Measurements from ENCODE around the gene CACNA2D1.

GRCh38 chr7:81986723-81987470 lies 456.7 kb downstream of the CACNA2D1 start:
- no peak for TF ChIP-seq CTCF (conservative IDR thresholded peaks at IDR 0.05; ENCODE audit: low read depth, low read length)
- TF ChIP-seq EZH2 (IDR thresholded peaks at IDR 0.05; ENCODE audit: low read length, unreplicated experiment) = no peak
- no peak for TF ChIP-seq EZH2phosphoT487 (IDR thresholded peaks at IDR 0.05; ENCODE audit: borderline replicate concordance, low read length)

All from PC-3 (cell line).